WTC11 (cell line): ENCODE data around the gene CDH11. TPM values are rescaled to one million over a fixed set of nuclear protein-coding genes. Genes with fewer than 3 reads are reported as not detected.

ENCODE experiments used
- ATAC-seq: fragments of 200-7000 bp; cut with Tn5 transposase; 2 replicates; pipeline ENCODE4 v1.10.0; 2021; ENCODE audit warnings: mild to moderate bottlenecking, moderate library complexity
- CTCF ChIA-PET: fragments of 300-600 bp; sonication (Branson Sonifier 250); formaldehyde crosslinking; loops from one replicate; lab custom pipeline; 2021; ENCODE audit warnings: antibody characterized with exemption; lab: Charles Lee
- POLR2A ChIA-PET: fragments of 350-600 bp; sonication (Branson Sonifier 250); formaldehyde crosslinking; loops from one replicate; lab custom pipeline; 2021; ENCODE audit warnings: antibody characterized with exemption; lab: Charles Lee
- DNase-seq: peaks from one replicate; pipeline ENCODE4 v3.0.0; 2021; ENCODE audit warnings: low spot score
- H3K27ac Mint-ChIP-seq: 2 replicates; pipeline ENCODE4 v1.8.0; 2021; ENCODE audit warnings: mixed read lengths
- H3K27me3 Mint-ChIP-seq: 2 replicates; pipeline ENCODE4 v1.8.0; 2021; ENCODE audit warnings: low read depth, mild to moderate bottlenecking, moderate library complexity, mixed read lengths
- H3K36me3 Mint-ChIP-seq: 2 replicates; pipeline ENCODE4 v1.8.0; 2021; ENCODE audit warnings: mixed read lengths
- H3K4me1 Mint-ChIP-seq: 2 replicates; pipeline ENCODE4 v1.8.0; 2022; ENCODE audit warnings: mixed read lengths
- H3K4me3 Mint-ChIP-seq: 2 replicates; pipeline ENCODE4 v1.8.0; 2021; ENCODE audit warnings: mild to moderate bottlenecking, moderate library complexity, mixed read lengths
- H3K9me3 Mint-ChIP-seq: 2 replicates; pipeline ENCODE4 v1.8.0; 2021; ENCODE audit warnings: mixed read lengths
- CBFB ChIP-seq: sonication (generic); formaldehyde crosslinking; IDR thresholded peaks from 2 replicates; pipeline ENCODE4 v1.8.1; 2022; ENCODE audit warnings: mild to moderate bottlenecking, low read depth, missing genetic modification reagents
- CREB1 ChIP-seq: sonication (generic); formaldehyde crosslinking; IDR thresholded peaks from 2 replicates; pipeline ENCODE4 v1.8.0; 2023; ENCODE audit warnings: mild to moderate bottlenecking, missing genetic modification reagents
- E2F1 ChIP-seq: sonication (generic); formaldehyde crosslinking; IDR thresholded peaks from 2 replicates; pipeline ENCODE4 v1.8.0; 2022; ENCODE audit warnings: mild to moderate bottlenecking, missing genetic modification reagents
- FOXP4 ChIP-seq: sonication (generic); formaldehyde crosslinking; IDR thresholded peaks from 2 replicates; pipeline ENCODE4 v1.8.0; 2022; ENCODE audit warnings: mild to moderate bottlenecking, missing genetic modification reagents
- JAZF1 ChIP-seq: fragments of 250-450 bp; sonication (Bioruptor Pico); IDR thresholded peaks from 2 replicates; pipeline ENCODE4 v1.9.0; 2021; ENCODE audit warnings: moderate library complexity, mild to moderate bottlenecking, inconsistent platforms
- MAX ChIP-seq: sonication (generic); formaldehyde crosslinking; IDR thresholded peaks from 2 replicates; pipeline ENCODE4 v1.8.0; 2022; ENCODE audit warnings: mild to moderate bottlenecking, missing genetic modification reagents
- MXD4 ChIP-seq: fragments of 250-450 bp; sonication (Bioruptor Pico); IDR thresholded peaks from 2 replicates; pipeline ENCODE4 v1.8.0; 2021; ENCODE audit warnings: mild to moderate bottlenecking, moderate library complexity, borderline replicate concordance
- NFATC4 ChIP-seq: fragments of 250-450 bp; sonication (Bioruptor Pico); IDR thresholded peaks from 2 replicates; pipeline ENCODE4 v1.9.0; 2021; ENCODE audit warnings: mild to moderate bottlenecking
- NFYB ChIP-seq: sonication (generic); formaldehyde crosslinking; conservative IDR thresholded peaks from 2 replicates; pipeline ENCODE4 v1.8.0; 2022; ENCODE audit warnings: low read depth, missing genetic modification reagents
- PRDM15 ChIP-seq: sonication (generic); formaldehyde crosslinking; IDR thresholded peaks from 2 replicates; pipeline ENCODE4 v1.8.0; 2022; ENCODE audit warnings: missing genetic modification reagents
- SMAD4 ChIP-seq: sonication (generic); formaldehyde crosslinking; IDR thresholded peaks from 2 replicates; pipeline ENCODE4 v1.8.0; 2022; ENCODE audit warnings: mild to moderate bottlenecking, missing genetic modification reagents
- SOX15 ChIP-seq: fragments of 250-450 bp; sonication (Bioruptor Pico); IDR thresholded peaks from 2 replicates; pipeline ENCODE4 v1.9.0; 2021; ENCODE audit warnings: mild to moderate bottlenecking
- TEAD1 ChIP-seq: sonication (generic); formaldehyde crosslinking; IDR thresholded peaks from 2 replicates; pipeline ENCODE4 v1.8.0; 2022; ENCODE audit warnings: mild to moderate bottlenecking, missing genetic modification reagents
- ZBTB43 ChIP-seq: sonication (generic); formaldehyde crosslinking; IDR thresholded peaks from 2 replicates; pipeline ENCODE4 v1.8.1; 2023; ENCODE audit warnings: mild to moderate bottlenecking, missing genetic modification reagents
- ZNF121 ChIP-seq: sonication (generic); formaldehyde crosslinking; IDR thresholded peaks from 2 replicates; pipeline ENCODE4 v1.8.0; 2023; ENCODE audit warnings: missing genetic modification reagents
- ZNF219 ChIP-seq: sonication (generic); formaldehyde crosslinking; IDR thresholded peaks from 2 replicates; pipeline ENCODE4 v1.8.0; 2023; ENCODE audit warnings: missing genetic modification reagents, mild to moderate bottlenecking, borderline replicate concordance
- ZNF281 ChIP-seq: sonication (generic); formaldehyde crosslinking; IDR thresholded peaks from 2 replicates; pipeline ENCODE4 v1.8.0; 2023; ENCODE audit warnings: mild to moderate bottlenecking, missing genetic modification reagents
- ZNF512 ChIP-seq: sonication (generic); formaldehyde crosslinking; IDR thresholded peaks from 2 replicates; pipeline ENCODE4 v1.8.1; 2022; ENCODE audit warnings: missing genetic modification reagents, borderline replicate concordance
- total RNA-seq: library from RNA; stranded (reverse); gene quantifications from 3 replicates; pipeline ENCODE4 v1.2.3, GENCODE V29; 2021

CDH11 gene
- total RNA-seq, 1 experiment from 2014 or later, result 11.6 TPM

GRCh38 chr16:65034915-65035314 is 86.9 kb downstream of the CDH11 start (continued):
- TF ChIP-seq ZNF281 (CRISPR knock-in tag) (no peak), ZNF512 (no peak), ZNF219 (CRISPR knock-in tag) (no peak), FOXP4 (CRISPR knock-in tag) (no peak)
- TF ChIP-seq, all 79 proteins: peak for 0

- ChIA-PET POLR2A (no interaction called here), CTCF (no interaction called here)
- TF ChIP-seq SOX15 (no peak), JAZF1 (no peak), MXD4 (CRISPR knock-in tag) (no peak), SMAD4 (no peak), ZBTB43 (CRISPR knock-in tag) (no peak), CREB1 (no peak), E2F1 (no peak), MAX (CRISPR knock-in tag) (no peak), ZNF121 (no peak), TEAD1 (CRISPR knock-in tag) (no peak), CBFB (no peak), PRDM15 (CRISPR knock-in tag) (no peak), NFATC4 (CRISPR knock-in tag) (no peak), NFYB (CRISPR knock-in tag) (no peak)
- H3K27me3 Mint-ChIP-seq, result no peaks in the 10 kb centered on the region; the same call in 1 of the 2 replicates
- H3K36me3 Mint-ChIP-seq, result no peaks in the 10 kb centered on the region
- H3K4me1 Mint-ChIP-seq, result peaks cover 9% of the 10 kb centered on the region
- no peak for DNase-seq
- H3K9me3 Mint-ChIP-seq, result no peaks in the 10 kb centered on the region
- no peak overlapping the region for H3K27ac Mint-ChIP-seq
- no peak overlapping the region for H3K4me3 Mint-ChIP-seq
- ATAC-seq, result no peak
Observed at GRCh38 chr16:65032387-65032786, 89.5 kb downstream of the CDH11 start.
